CD8-positive, alpha-beta memory T cell (primary cell): Measurements from ENCODE around the gene PTCSC3. TPM values are rescaled to one million over a fixed set of nuclear protein-coding genes. Genes with fewer than 3 reads are reported as not detected.
"Not testable (repeated sequence)": the region's sequence is repeated elsewhere in the genome, so short reads cannot be mapped to it uniquely, and the experiment has no call there.

Source experiments
- CTCF ChIA-PET: fragments of 350-600 bp; sonication (Branson Sonifier 250); formaldehyde crosslinking; loops from one replicate; lab custom pipeline; 2021; ENCODE audit warnings: antibody characterized with exemption; lab: Charles Lee
- POLR2A ChIA-PET: fragments of 350-600 bp; sonication (Branson Sonifier 250); formaldehyde crosslinking; loops from one replicate; lab custom pipeline; 2021; ENCODE audit warnings: antibody characterized with exemption; lab: Charles Lee
- DNase-seq, 5 donors: peaks; one replicate each; pipeline versions ENCODE4 v3.0.0 to v3.0.0-alpha.2; 2020 to 2022; ENCODE audit warnings: mixed read lengths in 1 of 5
- H3K27ac ChIP-seq: one replicate; pipeline ENCODE4 v1.7.0; 2013; ENCODE audit warnings: low read depth, mild to moderate bottlenecking, low read length, moderate library complexity
- H3K27me3 ChIP-seq: 2 replicates; pipeline ENCODE4 v1.7.0; 2013; ENCODE audit warnings: low read length, mild to moderate bottlenecking; ENCODE audit not compliant: insufficient read depth, poor library complexity, severe bottlenecking
- H3K36me3 ChIP-seq: 2 replicates; pipeline ENCODE4 v1.7.0; 2013; ENCODE audit warnings: mild to moderate bottlenecking, low read length, moderate library complexity; ENCODE audit not compliant: insufficient read depth
- H3K4me1 ChIP-seq: 2 replicates; pipeline ENCODE4 v1.7.0; 2013; ENCODE audit warnings: mild to moderate bottlenecking, low read length, moderate library complexity; ENCODE audit not compliant: insufficient read depth
- H3K4me3 ChIP-seq: 2 replicates; pipeline ENCODE4 v1.7.0; 2013; ENCODE audit warnings: mild to moderate bottlenecking, low read length
- H3K9me3 ChIP-seq: 2 replicates; pipeline ENCODE4 v1.7.0; 2013; ENCODE audit warnings: mild to moderate bottlenecking, low read length
- H3K27ac Mint-ChIP-seq, 8 donors: one replicate each; pipeline ENCODE4 v1.8.0; 2020 to 2021; ENCODE audit warnings: mixed read lengths in 8 of 8, mild to moderate bottlenecking in 6 of 8, inconsistent platforms in 3 of 8, moderate library complexity in 3 of 8
- H3K27me3 Mint-ChIP-seq, 2 donors: one replicate each; pipeline ENCODE4 v1.8.0; 2020 to 2021; ENCODE audit warnings: mixed read lengths in 2 of 2, mild to moderate bottlenecking in 1 of 2, moderate library complexity in 1 of 2
- H3K36me3 Mint-ChIP-seq, 3 donors: one replicate each; pipeline ENCODE4 v1.8.0; 2020 to 2021; ENCODE audit warnings: mixed read lengths in 3 of 3, inconsistent platforms in 1 of 3, mild to moderate bottlenecking in 1 of 3
- H3K4me1 Mint-ChIP-seq, 3 donors: one replicate each; pipeline ENCODE4 v1.8.0; 2020 to 2021; ENCODE audit warnings: mixed read lengths in 3 of 3, inconsistent platforms in 1 of 3, mild to moderate bottlenecking in 1 of 3
- H3K4me3 Mint-ChIP-seq, 7 donors: one replicate each; pipeline ENCODE4 v1.8.0; 2020 to 2021; ENCODE audit warnings: mixed read lengths in 7 of 7, mild to moderate bottlenecking in 6 of 7, moderate library complexity in 4 of 7, inconsistent platforms in 2 of 7
- H3K9me3 Mint-ChIP-seq, 5 donors: one replicate each; pipeline ENCODE4 v1.8.0; 2020 to 2022; ENCODE audit warnings: mixed read lengths in 5 of 5, mild to moderate bottlenecking in 3 of 5, moderate library complexity in 2 of 5, inconsistent platforms in 1 of 5
- polyA plus RNA-seq: library from polyadenylated mRNA; unstranded; fragments of 300-500 nt; fragmentation: Illumina TruSeq; gene quantifications from one replicate; pipeline ENCODE4 v1.2.3, GENCODE V29; 2021
- total RNA-seq, 2 experiments: library from RNA; stranded (reverse); gene quantifications; one replicate each; pipeline ENCODE4 v1.2.3, GENCODE V29; 2021

Gene PTCSC3
- total and polyA plus RNA-seq, 3 experiments from 2014 or later = not detected

DNA sequence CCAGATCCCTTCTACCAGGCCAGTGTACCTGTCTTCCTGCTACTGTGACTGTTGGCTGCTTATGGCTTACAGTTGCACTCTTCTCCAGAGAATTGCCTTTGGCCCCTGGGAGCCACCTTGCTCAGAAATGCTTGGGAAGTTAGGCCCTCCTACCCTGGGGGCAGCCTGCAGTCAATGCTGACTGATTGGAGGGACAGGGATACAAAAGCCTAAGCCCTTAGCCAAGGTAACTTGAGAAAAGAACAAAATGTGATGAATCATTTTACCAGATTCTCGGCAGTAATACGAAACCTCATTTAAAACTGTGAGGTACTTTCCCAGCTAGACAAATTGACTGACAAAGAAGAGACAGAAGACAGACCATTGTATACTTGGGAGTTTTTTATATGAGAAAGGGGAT is 47.3 kb downstream of the PTCSC3 start:
- DNase-seq = no peak
- ChIA-PET POLR2A (no interaction called here), CTCF (no interaction called here)
- Mint-ChIP-seq H3K27ac (no peak overlapping the region), H3K4me1 (no peaks in the 10 kb centered on the region), H3K27me3 (peaks cover 5 to 13% of the 10 kb centered on the region in 2 donors), H3K9me3 (peaks cover 0 to 3% (median 2%) of the 10 kb centered on the region in 5 donors), H3K4me3 (no peak overlapping the region), H3K36me3 (no peaks in the 10 kb centered on the region)
- H3K4me1 ChIP-seq = no peaks in the 10 kb centered on the region
- H3K36me3 ChIP-seq = no peaks in the 10 kb centered on the region
- H3K27me3 ChIP-seq = no peaks in the 10 kb centered on the region
- no peak overlapping the region for H3K27ac ChIP-seq
- no peaks in the 10 kb centered on the region for H3K9me3 ChIP-seq
- no peak overlapping the region for H3K4me3 ChIP-seq

DNA sequence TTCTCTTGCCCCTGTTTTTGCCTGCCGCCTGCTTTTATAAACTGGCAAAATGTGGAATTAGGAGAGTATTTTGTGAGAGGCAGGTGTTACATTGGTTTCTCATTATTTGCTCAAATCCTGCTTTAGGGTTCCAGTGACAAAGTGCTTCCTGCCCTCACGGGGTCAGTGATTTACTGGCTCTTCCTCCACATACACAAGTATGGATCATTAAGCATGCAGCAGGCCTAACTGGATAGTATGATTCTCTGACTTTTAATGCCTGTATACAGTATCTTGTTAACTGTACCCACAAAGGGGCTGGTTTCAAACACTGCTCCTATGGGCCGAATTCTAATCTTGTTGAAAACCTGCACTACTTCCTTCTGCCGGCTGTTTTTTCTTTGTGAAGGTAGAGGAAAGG is 63.2 kb downstream of the PTCSC3 start:
- Histone ChIP-seq H3K4me1 (no peaks in the 10 kb centered on the region), H3K27me3 (no peaks in the 10 kb centered on the region), H3K4me3 (no peak overlapping the region), H3K27ac (no peak overlapping the region), H3K9me3 (no peaks in the 10 kb centered on the region), H3K36me3 (no peaks in the 10 kb centered on the region)
- Mint-ChIP-seq H3K4me3 (no peak overlapping the region), H3K27ac (no peak overlapping the region), H3K27me3 (peaks cover 0 to 20% of the 10 kb centered on the region in 2 donors), H3K9me3 (peaks cover 0 to 2% (median 0%) of the 10 kb centered on the region in 5 donors), H3K36me3 (no peaks in the 10 kb centered on the region), H3K4me1 (no peaks in the 10 kb centered on the region)
- ChIA-PET POLR2A (no interaction called here), CTCF (no interaction called here)
- DNase-seq = no peak

DNA sequence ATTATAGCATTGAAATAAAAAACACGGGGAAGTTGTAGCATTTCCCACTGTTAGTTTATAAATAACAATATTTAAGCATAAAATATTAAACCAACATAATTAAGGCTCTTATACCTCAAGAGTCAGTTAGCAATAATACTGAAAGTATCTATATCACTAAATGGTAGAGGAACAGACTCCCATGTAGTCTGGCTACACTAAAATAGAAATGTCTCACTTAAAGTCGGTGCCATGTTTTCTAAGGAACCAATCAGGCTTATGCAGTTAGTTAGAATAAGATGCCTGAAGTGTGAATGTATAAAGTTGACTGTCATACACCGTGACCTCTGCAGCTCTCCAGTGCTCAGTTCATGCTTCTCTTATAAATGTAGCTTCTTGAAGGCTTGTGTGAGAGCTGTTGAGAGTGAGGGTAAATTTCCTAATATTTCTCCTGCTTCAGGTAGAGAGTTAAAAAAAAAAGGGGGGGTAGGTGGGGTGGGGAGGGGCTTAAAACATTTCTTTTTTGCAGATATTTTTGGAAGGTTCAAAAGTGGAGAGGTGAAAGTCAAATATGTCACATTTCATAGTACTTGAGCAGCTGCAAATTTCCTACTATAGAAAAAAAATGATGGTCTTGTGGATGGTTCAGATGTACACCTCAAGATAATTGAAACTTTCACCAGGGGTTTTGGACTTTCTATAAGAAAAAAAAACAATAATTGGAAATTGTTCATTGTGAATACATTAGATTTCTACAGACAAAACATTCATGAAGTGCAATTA is 64.5 kb downstream of the PTCSC3 start:
- Mint-ChIP-seq H3K36me3 (no peaks in the 10 kb centered on the region), H3K4me3 (no peak overlapping the region), H3K9me3 (peaks cover 0 to 2% (median 0%) of the 10 kb centered on the region in 5 donors), H3K4me1 (no peaks in the 10 kb centered on the region), H3K27ac (no peak overlapping the region), H3K27me3 (peaks cover 0 to 20% of the 10 kb centered on the region in 2 donors)
- no peak overlapping the region for H3K4me3 ChIP-seq
- H3K27ac ChIP-seq = no peak overlapping the region
- CTCF ChIA-PET = no interaction called here
- H3K4me1 ChIP-seq = no peaks in the 10 kb centered on the region
- H3K9me3 ChIP-seq = no peaks in the 10 kb centered on the region
- DNase-seq = no peak
- POLR2A ChIA-PET = no interaction called here
- H3K27me3 ChIP-seq = no peaks in the 10 kb centered on the region
- H3K36me3 ChIP-seq = no peaks in the 10 kb centered on the region

DNA sequence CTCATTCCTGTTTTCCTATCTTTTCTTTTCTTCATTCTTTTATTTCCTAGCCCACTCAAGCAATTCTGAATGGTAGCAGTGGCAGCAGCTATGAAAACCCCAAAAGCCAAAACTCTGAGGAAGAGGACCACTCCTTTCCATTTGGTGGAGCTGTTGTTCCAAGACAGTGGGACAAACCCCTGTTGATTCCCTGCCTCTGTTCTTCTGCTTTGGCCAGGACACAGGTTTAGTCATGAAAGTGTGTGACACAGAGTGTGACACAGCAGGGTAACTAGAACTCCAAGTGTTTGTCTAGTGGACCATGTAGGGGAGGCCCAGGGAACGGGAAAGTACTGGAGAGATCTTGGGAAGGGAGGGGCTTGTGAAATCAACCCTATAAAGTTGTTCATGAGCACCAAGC is 71.1 kb downstream of the PTCSC3 start:
- no peak for DNase-seq
- H3K27me3 Mint-ChIP-seq = peaks cover 9 to 14% of the 10 kb centered on the region in 2 donors
- Histone ChIP-seq H3K4me3 (no peak overlapping the region), H3K9me3 (no peaks in the 10 kb centered on the region), H3K27me3 (no peaks in the 10 kb centered on the region), H3K4me1 (no peaks in the 10 kb centered on the region), H3K36me3 (no peaks in the 10 kb centered on the region), H3K27ac (no peak overlapping the region)
- H3K36me3 Mint-ChIP-seq = no peaks in the 10 kb centered on the region
- ChIA-PET POLR2A (no interaction called here), CTCF (no interaction called here)
- no peaks in the 10 kb centered on the region for H3K4me1 Mint-ChIP-seq
- H3K9me3 Mint-ChIP-seq = peaks cover 0 to 3% (median 0%) of the 10 kb centered on the region in 5 donors
- no peak overlapping the region for H3K4me3 Mint-ChIP-seq
- H3K27ac Mint-ChIP-seq = no peak overlapping the region

DNA sequence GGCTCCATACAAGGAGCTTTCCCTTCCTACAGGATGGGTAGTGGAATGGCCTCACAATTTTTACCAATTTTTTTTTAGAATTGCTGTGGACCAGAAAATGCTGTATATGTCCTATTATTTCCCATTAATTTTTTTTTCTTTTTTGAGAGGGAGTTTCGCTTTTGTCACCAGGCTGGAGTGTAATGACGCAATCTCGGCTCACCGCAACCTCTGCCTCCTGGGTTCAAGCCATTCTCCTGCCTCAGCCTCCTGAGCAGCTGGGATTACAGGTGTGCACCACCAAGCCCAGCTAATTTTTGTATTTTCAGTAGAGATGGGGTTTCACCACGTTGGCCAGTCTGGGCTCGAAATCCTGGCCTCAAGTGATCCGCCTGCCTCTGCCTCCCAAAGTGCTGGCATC is 72.3 kb downstream of the PTCSC3 start:
- H3K36me3 Mint-ChIP-seq, H3K4me1 ChIP-seq, POLR2A ChIA-PET, H3K9me3 Mint-ChIP-seq, DNase-seq, H3K4me3 Mint-ChIP-seq, H3K4me1 Mint-ChIP-seq, H3K27ac ChIP-seq, H3K27ac Mint-ChIP-seq, CTCF ChIA-PET, H3K27me3 ChIP-seq, H3K36me3 ChIP-seq, H3K9me3 ChIP-seq, H3K4me3 ChIP-seq: not testable (repeated sequence)
- H3K27me3 Mint-ChIP-seq = peaks cover 4 to 20% of the 10 kb centered on the region in 2 donors

DNA sequence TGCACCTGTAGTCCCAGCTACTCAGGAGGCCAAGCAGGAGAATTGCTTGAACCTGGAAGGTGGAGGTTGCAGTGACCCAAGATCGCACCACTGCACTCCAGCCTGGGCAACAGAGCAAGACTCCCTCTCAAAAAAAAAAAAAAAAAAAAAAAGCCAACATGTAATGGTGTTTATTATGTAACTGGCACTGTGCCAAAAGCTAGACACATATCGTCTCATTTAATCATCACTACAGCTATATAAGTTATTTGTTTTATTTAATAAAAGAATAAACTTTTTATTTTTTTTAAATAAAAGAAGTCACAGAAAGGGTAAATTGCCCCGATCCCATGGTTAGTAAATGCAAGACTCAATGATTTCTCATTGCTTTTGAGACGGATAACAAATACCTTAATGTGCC is 76.9 kb downstream of the PTCSC3 start:
- no peaks in the 10 kb centered on the region for H3K27me3 ChIP-seq
- H3K4me3 ChIP-seq = no peak overlapping the region
- no peak overlapping the region for H3K4me3 Mint-ChIP-seq
- peaks cover 13 to 28% of the 10 kb centered on the region in 2 donors for H3K27me3 Mint-ChIP-seq
- H3K27ac Mint-ChIP-seq = no peak overlapping the region
- H3K36me3 ChIP-seq = no peaks in the 10 kb centered on the region
- H3K9me3 Mint-ChIP-seq = peaks cover 0 to 5% (median 2%) of the 10 kb centered on the region in 5 donors
- no peak for DNase-seq
- H3K4me1 Mint-ChIP-seq = no peaks in the 10 kb centered on the region
- no peak overlapping the region for H3K27ac ChIP-seq
- H3K36me3 Mint-ChIP-seq = no peaks in the 10 kb centered on the region
- no peaks in the 10 kb centered on the region for H3K9me3 ChIP-seq
- ChIA-PET CTCF (no interaction called here), POLR2A (no interaction called here)
- H3K4me1 ChIP-seq = no peaks in the 10 kb centered on the region

DNA sequence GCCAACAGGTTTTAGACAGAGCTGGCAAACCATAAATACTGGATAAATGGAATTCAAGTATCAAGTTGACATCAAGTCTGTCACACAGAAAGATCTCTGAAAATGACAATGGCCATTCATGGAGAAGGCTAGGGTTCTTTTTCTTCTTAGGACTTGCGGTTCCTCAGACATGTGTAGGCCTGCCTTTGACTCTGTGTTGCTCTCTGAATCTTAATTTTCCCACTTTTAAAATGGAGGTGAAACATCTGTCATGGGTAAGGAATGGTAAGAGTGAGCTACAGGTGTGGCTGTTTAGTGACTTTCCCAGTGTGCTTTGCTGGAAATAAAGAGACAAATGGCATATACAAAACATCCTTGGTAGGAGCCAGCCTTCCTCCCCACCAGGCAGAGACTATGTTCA is 79.2 kb downstream of the PTCSC3 start:
- H3K9me3 Mint-ChIP-seq = peaks cover 0 to 5% (median 2%) of the 10 kb centered on the region in 5 donors
- H3K27ac ChIP-seq = no peak overlapping the region
- CTCF ChIA-PET = no interaction called here
- no peaks in the 10 kb centered on the region for H3K36me3 Mint-ChIP-seq
- POLR2A ChIA-PET = no interaction called here
- no peak overlapping the region for H3K27ac Mint-ChIP-seq
- H3K4me3 Mint-ChIP-seq = no peak overlapping the region
- DNase-seq = no peak
- H3K27me3 Mint-ChIP-seq = peaks cover 13 to 28% of the 10 kb centered on the region in 2 donors
- no peak overlapping the region for H3K4me3 ChIP-seq
- no peaks in the 10 kb centered on the region for H3K4me1 ChIP-seq
- no peaks in the 10 kb centered on the region for H3K36me3 ChIP-seq
- H3K9me3 ChIP-seq = no peaks in the 10 kb centered on the region
- H3K4me1 Mint-ChIP-seq = no peaks in the 10 kb centered on the region
- no peaks in the 10 kb centered on the region for H3K27me3 ChIP-seq

DNA sequence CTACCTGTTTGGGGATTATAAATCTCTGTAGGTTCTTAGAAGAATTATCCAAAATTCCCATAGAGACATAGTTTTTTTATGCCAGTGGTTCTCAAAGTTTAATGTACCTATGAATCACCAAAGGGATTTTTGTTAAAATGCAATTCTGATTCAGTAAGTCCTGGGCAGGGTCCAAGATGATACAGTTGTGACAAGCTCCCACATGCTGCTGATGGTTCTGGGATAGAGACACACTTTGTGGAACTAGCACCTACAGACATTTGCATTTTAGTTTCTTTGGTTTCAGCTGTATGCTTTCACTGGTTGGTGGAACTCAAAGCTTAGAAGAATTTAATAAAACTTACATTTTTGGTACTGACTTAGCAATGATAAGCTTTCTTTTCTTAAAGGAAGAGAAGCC is 80.4 kb downstream of the PTCSC3 start:
- no peak overlapping the region for H3K27ac Mint-ChIP-seq
- no peak overlapping the region for H3K4me3 Mint-ChIP-seq
- POLR2A ChIA-PET = no interaction called here
- Histone ChIP-seq H3K27me3 (no peaks in the 10 kb centered on the region), H3K36me3 (no peaks in the 10 kb centered on the region), H3K4me3 (no peak overlapping the region), H3K4me1 (no peaks in the 10 kb centered on the region), H3K9me3 (no peaks in the 10 kb centered on the region), H3K27ac (no peak overlapping the region)
- H3K27me3 Mint-ChIP-seq = peaks cover 12 to 28% of the 10 kb centered on the region in 2 donors
- DNase-seq = no peak
- peaks cover 0 to 5% (median 2%) of the 10 kb centered on the region in 5 donors for H3K9me3 Mint-ChIP-seq
- CTCF ChIA-PET = no interaction called here
- H3K36me3 Mint-ChIP-seq = no peaks in the 10 kb centered on the region
- H3K4me1 Mint-ChIP-seq = no peaks in the 10 kb centered on the region
